T47D (cell line): ENCODE results near the gene COX10.
"Not testable (repeated sequence)": the region's sequence is repeated elsewhere in the genome, so short reads cannot be mapped to it uniquely, and the experiment has no call there.

ENCODE experiments used
- DNase-seq, 2 experiments: peaks; one replicate each; pipeline versions ENCODE4 v3.0.0 to v3.0.0-alpha.2; 2011 to 2012; ENCODE audit warnings: low read depth in 1 of 2, low spot score in 1 of 2
- JUND ChIP-seq: IDR thresholded peaks from 2 replicates; pipeline ENCODE4 v1.6.1; 2012; ENCODE audit warnings: low read depth
- in situ Hi-C: cut with HindIII; loops from 2 replicates; pipeline ENCODE4 v1.10.0; 2016; ENCODE audit warnings: low sequenced_read_pairs, low pct_unique_long_range_greater_than_20kb

COX10 gene

GRCh38 chr17:14069251-14070021 lies at the start of gene COX10:
Gene COX10 (plus strand): TSS chr17:14069504. CDS start chr17:14069606, 102 bp downstream.
- DNase-seq, result peak; percentile 35 to 88
- TF ChIP-seq JUND, result no peak
- in situ Hi-C loops, result no loop called here

GRCh38 chr17:14021651-14022294 lies 47.5 kb upstream of the COX10 start:
- DNase-seq, in situ Hi-C loops: not testable (repeated sequence)

GRCh38 chr17:14029755-14030154 lies 39.5 kb upstream of the COX10 start:
- in situ Hi-C loops, DNase-seq: not testable (repeated sequence)

GRCh38 chr17:14032234-14032633 lies 37.1 kb upstream of the COX10 start:
- in situ Hi-C loops, result no loop called here
- DNase-seq, result no peak
- TF ChIP-seq JUND, result no peak

GRCh38 chr17:14033166-14033565 lies 36.1 kb upstream of the COX10 start:
- TF ChIP-seq JUND, result no peak
- no peak for DNase-seq
- in situ Hi-C loops, result no loop called here

GRCh38 chr17:14037453-14037852 lies 31.9 kb upstream of the COX10 start:
- in situ Hi-C loops, result no loop called here
- DNase-seq, result no peak
- TF ChIP-seq JUND, result no peak

- DNase-seq, result no peak
- in situ Hi-C loops, result no loop called here
- TF ChIP-seq JUND, result no peak
These were observed 31.1 kb upstream of the COX10 start for GRCh38 chr17:14038206-14038605.

GRCh38 chr17:14042411-14042810 lies 26.9 kb upstream of the COX10 start:
- in situ Hi-C loops, result no loop called here
- no peak for DNase-seq
- TF ChIP-seq JUND, result no peak

GRCh38 chr17:14044702-14045101 lies 24.6 kb upstream of the COX10 start:
- DNase-seq, result no peak
- in situ Hi-C loops, result no loop called here

GRCh38 chr17:14046978-14047377 lies 22.3 kb upstream of the COX10 start:
- TF ChIP-seq JUND, result no peak
- in situ Hi-C loops, result no loop called here
- no peak for DNase-seq

More at GRCh38 chr17:14044702-14045101, 24.6 kb upstream of the COX10 start:
- TF ChIP-seq JUND, result no peak

- DNase-seq, result no peak
- in situ Hi-C loops, result no loop called here
- TF ChIP-seq JUND, result no peak
These were observed 21.7 kb upstream of the COX10 start for GRCh38 chr17:14047591-14047990.

- DNase-seq, result peak in 1 of 2 experiments; percentile 10
- in situ Hi-C loops, result no loop called here
- TF ChIP-seq JUND, result no peak
These were observed 21.1 kb upstream of the COX10 start for GRCh38 chr17:14048169-14048568.

GRCh38 chr17:14050616-14051015 lies 18.7 kb upstream of the COX10 start:
- in situ Hi-C loops, result no loop called here
- no peak for TF ChIP-seq JUND
- no peak for DNase-seq
